Measurements from ENCODE around the gene PLK1. TPM values are rescaled to one million over a fixed set of nuclear protein-coding genes. Genes with fewer than 3 reads are reported as not detected.

Gene PLK1
- total and polyA plus RNA-seq, 2 experiments from 2014 or later: 69.0 to 141 TPM

GRCh38 chr16:23724096-23724784 lies 45.6 kb downstream of the PLK1 start:
- no peaks in the 10 kb centered on the region for H3K4me1 ChIP-seq (ENCODE audit: insufficient read depth)
- H3K4me2 ChIP-seq: no peak overlapping the region
- peaks cover 7% of the 10 kb centered on the region for H3K9me3 Mint-ChIP-seq
- ATAC-seq (no peak), DNase-seq (ENCODE audit: low spot score) (no peak)
- H3F3A ChIP-seq (replicated peaks; ENCODE audit: low read depth): no peaks in the 10 kb centered on the region
- no peaks in the 10 kb centered on the region for H4K20me1 ChIP-seq (replicated peaks; ENCODE audit: insufficient read depth)
- H3K27me3 Mint-ChIP-seq (ENCODE audit: insufficient read depth, low read depth, poor library complexity): peaks cover 4% of the 10 kb centered on the region
- no peak overlapping the region for H3K27ac Mint-ChIP-seq
- H3K79me2 ChIP-seq (replicated peaks; ENCODE audit: insufficient read depth): no peaks in the 10 kb centered on the region
- no peak overlapping the region for H3K27ac ChIP-seq (ENCODE audit: low read depth)
- peaks cover 6% of the 10 kb centered on the region; the same call in 1 of the 3 replicates for H3K36me3 Mint-ChIP-seq (ENCODE audit: low read depth)
- no peaks in the 10 kb centered on the region for H3K9me2 ChIP-seq (ENCODE audit: insufficient read depth)
- no peak overlapping the region for H2AFZ ChIP-seq
- H3K4me3 ChIP-seq: no peak overlapping the region
- H3K4me3 Mint-ChIP-seq: no peak overlapping the region
- TF ChIP-seq ZNF331 (CRISPR knock-in tag; IDR thresholded peaks at IDR 0.05; ENCODE audit: low read depth) (no peak), ZNF114 (CRISPR knock-in tag; IDR thresholded peaks at IDR 0.05) (no peak), ETS1 (IDR thresholded peaks at IDR 0.05) (no peak), POLR2AphosphoS5 (IDR thresholded peaks at IDR 0.05; ENCODE audit: low read depth) (no peak), EZH2 (IDR thresholded peaks at IDR 0.05; ENCODE audit: low read depth, unreplicated experiment) (no peak), JUNB (IDR thresholded peaks at IDR 0.05; ENCODE audit: unreplicated experiment) (no peak), CTCF (conservative IDR thresholded peaks at IDR 0.05; ENCODE audit: low read depth in 2 of 2) (no peak), ZNF462 (CRISPR knock-in tag; IDR thresholded peaks at IDR 0.05) (no peak), CREB1 (CRISPR knock-in tag; IDR thresholded peaks at IDR 0.05; ENCODE audit: low read depth) (no peak), STAT1 (IDR thresholded peaks at IDR 0.05; ENCODE audit: unreplicated experiment) (no peak), EZH2phosphoT487 (IDR thresholded peaks at IDR 0.05; ENCODE audit: unreplicated experiment) (no peak), NANOG (IDR thresholded peaks at IDR 0.05; ENCODE audit: borderline replicate concordance) (no peak)
- TF ChIP-seq, protein P1, sequence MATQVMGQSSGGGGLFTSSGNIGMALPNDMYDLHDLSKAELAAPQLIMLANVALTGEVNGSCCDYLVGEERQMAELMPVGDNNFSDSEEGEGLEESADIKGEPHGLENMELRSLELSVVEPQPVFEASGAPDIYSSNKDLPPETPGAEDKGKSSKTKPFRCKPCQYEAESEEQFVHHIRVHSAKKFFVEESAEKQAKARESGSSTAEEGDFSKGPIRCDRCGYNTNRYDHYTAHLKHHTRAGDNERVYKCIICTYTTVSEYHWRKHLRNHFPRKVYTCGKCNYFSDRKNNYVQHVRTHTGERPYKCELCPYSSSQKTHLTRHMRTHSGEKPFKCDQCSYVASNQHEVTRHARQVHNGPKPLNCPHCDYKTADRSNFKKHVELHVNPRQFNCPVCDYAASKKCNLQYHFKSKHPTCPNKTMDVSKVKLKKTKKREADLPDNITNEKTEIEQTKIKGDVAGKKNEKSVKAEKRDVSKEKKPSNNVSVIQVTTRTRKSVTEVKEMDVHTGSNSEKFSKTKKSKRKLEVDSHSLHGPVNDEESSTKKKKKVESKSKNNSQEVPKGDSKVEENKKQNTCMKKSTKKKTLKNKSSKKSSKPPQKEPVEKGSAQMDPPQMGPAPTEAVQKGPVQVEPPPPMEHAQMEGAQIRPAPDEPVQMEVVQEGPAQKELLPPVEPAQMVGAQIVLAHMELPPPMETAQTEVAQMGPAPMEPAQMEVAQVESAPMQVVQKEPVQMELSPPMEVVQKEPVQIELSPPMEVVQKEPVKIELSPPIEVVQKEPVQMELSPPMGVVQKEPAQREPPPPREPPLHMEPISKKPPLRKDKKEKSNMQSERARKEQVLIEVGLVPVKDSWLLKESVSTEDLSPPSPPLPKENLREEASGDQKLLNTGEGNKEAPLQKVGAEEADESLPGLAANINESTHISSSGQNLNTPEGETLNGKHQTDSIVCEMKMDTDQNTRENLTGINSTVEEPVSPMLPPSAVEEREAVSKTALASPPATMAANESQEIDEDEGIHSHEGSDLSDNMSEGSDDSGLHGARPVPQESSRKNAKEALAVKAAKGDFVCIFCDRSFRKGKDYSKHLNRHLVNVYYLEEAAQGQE (IDR thresholded peaks at IDR 0.05; ENCODE audit: unreplicated experiment): no peak
- H3K36me3 ChIP-seq (ENCODE audit: insufficient read depth): no peaks in the 10 kb centered on the region
- peaks cover 4% of the 10 kb centered on the region; the same call in 1 of the 3 replicates for H3K4me1 Mint-ChIP-seq
- no peaks in the 10 kb centered on the region for H3K27me3 ChIP-seq (ENCODE audit: insufficient read depth)
